GM19397 (cell line): ENCODE measurements around the gene TGIF2LY.
"Not testable (repeated sequence)": the region's sequence is repeated elsewhere in the genome, so short reads cannot be mapped to it uniquely, and the experiment has no call there.

ENCODE experiments used
- ATAC-seq: cut with Tn5 transposase; IDR thresholded peaks from one replicate; pipeline ENCODE4 v1.9.1; 2021; ENCODE audit warnings: mild to moderate bottlenecking, moderate library complexity; ENCODE audit not compliant: unreplicated experiment

Gene TGIF2LY

DNA sequence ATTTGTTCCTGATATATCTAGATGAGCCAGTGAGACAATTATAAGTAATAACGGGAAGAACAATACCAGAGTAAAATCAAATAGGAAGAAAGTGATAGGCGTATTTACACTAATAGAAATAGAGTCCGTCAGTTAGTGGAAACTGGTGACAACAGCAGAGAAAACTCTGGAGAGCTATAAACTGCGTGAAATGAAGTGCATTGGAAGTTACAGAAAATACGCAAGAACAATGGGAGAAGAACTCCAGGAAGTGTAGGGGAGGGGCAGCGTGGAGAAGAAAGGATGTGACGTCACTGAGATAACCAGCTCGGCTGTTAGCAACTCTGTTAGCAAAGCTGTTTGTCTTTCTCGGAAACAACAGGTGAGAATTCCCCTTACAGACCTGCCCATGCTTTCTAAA is at the start of gene TGIF2LY:
Gene TGIF2LY (plus strand): TSS at position 301 of the 400 bp plus-strand sequence. CDS start 178 bp downstream, outside the sequence.
- ATAC-seq = not testable (repeated sequence)
